B cell (primary cell): ENCODE data around the gene ERBB4. TPM values are rescaled to one million over a fixed set of nuclear protein-coding genes. Genes with fewer than 3 reads are reported as not detected.

Experiments
- ATAC-seq: fragments of 200-7000 bp; cut with Tn5 transposase; one replicate; pipeline ENCODE4 v1.10.0; 2021; ENCODE audit warnings: low read depth, mild to moderate bottlenecking, moderate number of reproducible peaks, moderate library complexity
- CTCF ChIA-PET: fragments of 350-600 bp; sonication (Branson Sonifier 250); formaldehyde crosslinking; loops from one replicate; lab custom pipeline; 2021; ENCODE audit warnings: antibody characterized with exemption, inconsistent platforms; lab: Charles Lee
- POLR2A ChIA-PET: fragments of 350-600 bp; sonication (Branson Sonifier 250); formaldehyde crosslinking; loops from one replicate; lab custom pipeline; 2021; ENCODE audit warnings: antibody characterized with exemption; lab: Charles Lee
- DNase-seq: peaks from one replicate; pipeline ENCODE4 v3.0.0; 2013
- H2AFZ ChIP-seq: 2 replicates; pipeline ENCODE4 v1.6.1; 2012; ENCODE audit warnings: mild to moderate bottlenecking, low read depth, low read length; ENCODE audit not compliant: insufficient read depth, poor library complexity, severe bottlenecking
- H3K27ac ChIP-seq, 2 donors: 1 replicate in 1 of 2; 2 replicates in 1 of 2; pipeline ENCODE4 v1.5.1; 2012 to 2013; ENCODE audit warnings: low read length in 2 of 2, mild to moderate bottlenecking in 2 of 2, moderate library complexity in 1 of 2
- H3K27me3 ChIP-seq, 4 experiments: fragments of 200-600 bp in 1 of 4; sonication (generic) in 1 of 4; replicated peaks in 1 of 4; 1 replicate in 2 of 4; 2 replicates in 2 of 4; pipeline versions ENCODE4 v1.6.1 to v1.7.0; 2013 to 2016; ENCODE audit warnings: low read length in 3 of 4, mild to moderate bottlenecking in 2 of 4, mixed read lengths in 1 of 4, moderate library complexity in 1 of 4; ENCODE audit not compliant: insufficient read depth in 4 of 4, control insufficient read depth in 3 of 4; ENCODE audit errors: control extremely low read depth in 1 of 4
- H3K36me3 ChIP-seq, 2 experiments: replicated peaks in 1 of 2; 1 replicate in 1 of 2; 2 replicates in 1 of 2; pipeline versions ENCODE4 v1.6.1 to v1.7.1; 2013; ENCODE audit warnings: low read length in 1 of 2; ENCODE audit not compliant: insufficient read depth in 2 of 2, control insufficient read depth in 1 of 2; ENCODE audit errors: control extremely low read depth in 1 of 2, extremely low read depth in 1 of 2
- H3K4me1 ChIP-seq, 2 donors: fragments of 200-600 bp in 1 of 2; sonication (generic) in 1 of 2; 1 replicate in 1 of 2; 2 replicates in 1 of 2; pipeline versions ENCODE4 v1.5.1 to v1.6.1; 2013 to 2017; ENCODE audit warnings: low read length in 2 of 2; ENCODE audit not compliant: control insufficient read depth in 2 of 2, insufficient read depth in 2 of 2
- H3K4me2 ChIP-seq: replicated peaks from 2 replicates; pipeline ENCODE3; 2012; ENCODE audit warnings: mild to moderate bottlenecking, low read depth, low read length; ENCODE audit not compliant: poor library complexity, severe bottlenecking
- H3K4me3 ChIP-seq, 5 experiments: fragments of 200-600 bp in 1 of 5; sonication (generic) in 1 of 5; 1 replicate in 3 of 5; 2 replicates in 2 of 5; pipeline versions ENCODE4 v1.5.1 to v1.7.0; 2011 to 2016; ENCODE audit warnings: low read length in 4 of 5, mild to moderate bottlenecking in 4 of 5, low read depth in 2 of 5, control low read depth in 1 of 5, moderate library complexity in 1 of 5; ENCODE audit not compliant: insufficient read depth in 1 of 5; ENCODE audit errors: control extremely low read depth in 1 of 5, extremely low read depth in 1 of 5
- H3K79me2 ChIP-seq: fragments of 200-600 bp; sonication (generic); one replicate; pipeline ENCODE4 v1.6.0; 2016; ENCODE audit warnings: low read length; ENCODE audit not compliant: control insufficient read depth, insufficient read depth
- H3K9ac ChIP-seq: fragments of 200-600 bp; sonication (generic); 2 replicates; pipeline ENCODE4 v1.6.1; 2017; ENCODE audit warnings: mild to moderate bottlenecking, low read length, moderate library complexity
- H3K9me3 ChIP-seq, 3 donors: one replicate each; pipeline versions ENCODE4 v1.6.1 to v1.7.1; 2013; ENCODE audit warnings: low read length in 2 of 3; ENCODE audit not compliant: control insufficient read depth in 2 of 3, insufficient read depth in 1 of 3; ENCODE audit errors: control extremely low read depth in 1 of 3
- H4K20me1 ChIP-seq: 2 replicates; pipeline ENCODE4 v1.6.0; 2012; ENCODE audit warnings: mild to moderate bottlenecking, low read length; ENCODE audit not compliant: insufficient read depth, control insufficient read depth, poor library complexity, severe bottlenecking
- H3K27ac Mint-ChIP-seq: one replicate; pipeline ENCODE4 v1.8.0; 2021; ENCODE audit warnings: mixed read lengths
- H3K27me3 Mint-ChIP-seq: one replicate; pipeline ENCODE4 v1.8.0; 2021; ENCODE audit warnings: mixed read lengths
- H3K4me1 Mint-ChIP-seq: one replicate; pipeline ENCODE4 v1.8.0; 2021; ENCODE audit warnings: mixed read lengths
- H3K4me3 Mint-ChIP-seq: one replicate; pipeline ENCODE4 v1.8.0; 2021; ENCODE audit warnings: mixed read lengths
- H3K9me3 Mint-ChIP-seq: one replicate; pipeline ENCODE4 v1.8.0; 2022; ENCODE audit warnings: mixed read lengths; ENCODE audit not compliant: insufficient read depth
- EZH2 ChIP-seq: IDR thresholded peaks from 2 replicates; pipeline ENCODE4 v1.6.1; 2012; ENCODE audit warnings: borderline replicate concordance, low read depth, mild to moderate bottlenecking, moderate library complexity, low read length; ENCODE audit not compliant: insufficient read depth, poor library complexity, severe bottlenecking
- intact Hi-C: fragments of 100-400 bp; cut with micrococcal nuclease; formaldehyde crosslinking; loops from one replicate; pipeline ENCODE4 v1.10.0; 2022
- polyA plus RNA-seq: library from polyadenylated mRNA; depleted of rRNA; stranded (reverse); fragments of >200 nt; gene quantifications from 2 replicates; pipeline ENCODE4 v1.2.3, GENCODE V29; 2012
- total RNA-seq, 2 donors: library from RNA; stranded (reverse); fragments of 120-200 nt in 1 of 2; gene quantifications; 1 replicate in 1 of 2; 2 replicates in 1 of 2; pipeline versions ENCODE4 v1.2.3 to v1.2.4, GENCODE V29; 2013 to 2022
- TF ChIP-seq, protein P1 (sequence below): fragments of 200-600 bp; IDR thresholded peaks from one replicate; pipeline ENCODE4 v1.8.0; 2022; ENCODE audit warnings: antibody characterized with exemption, mild to moderate bottlenecking

The ERBB4 gene
- total and polyA plus RNA-seq, 2 donors (not counting 1 experiment from before 2014, with no cell fraction given) = not detected

DNA sequence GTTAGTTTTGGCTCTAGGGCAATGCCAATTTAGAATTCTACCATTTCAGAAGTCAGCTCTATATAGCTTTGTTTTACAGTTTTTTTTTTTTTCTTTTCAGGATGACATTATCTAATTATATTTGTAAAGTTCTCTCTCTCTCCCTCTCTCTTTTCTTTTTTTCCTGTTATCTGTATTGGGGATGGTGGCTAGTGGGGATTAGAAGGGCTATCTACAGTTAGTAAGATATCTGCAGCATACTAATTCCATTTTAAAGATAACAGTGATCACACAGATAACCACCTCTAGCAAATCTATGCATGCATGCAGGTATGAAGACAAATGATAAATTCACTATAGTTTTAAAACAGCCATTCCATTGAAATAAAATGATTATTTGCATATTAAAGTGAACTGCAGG, 438.9 kb downstream of the ERBB4 start:
- intact Hi-C loops = no loop called here
- Histone ChIP-seq H3K27ac (no peak overlapping the region), H3K9me3 (no peaks in the 10 kb centered on the region), H3K4me1 (no peaks in the 10 kb centered on the region), H3K9ac (no peak overlapping the region), H4K20me1 (no peaks in the 10 kb centered on the region), H2AFZ (no peak overlapping the region), H3K4me3 (no peak overlapping the region), H3K4me2 (no peak overlapping the region), H3K27me3 (no peaks in the 10 kb centered on the region), H3K79me2 (no peaks in the 10 kb centered on the region), H3K36me3 (no peaks in the 10 kb centered on the region)
- ChIA-PET POLR2A (no interaction called here), CTCF (no interaction called here)
- Mint-ChIP-seq H3K27ac (no peak overlapping the region), H3K27me3 (no peaks in the 10 kb centered on the region), H3K4me1 (no peaks in the 10 kb centered on the region), H3K9me3 (no peaks in the 10 kb centered on the region), H3K4me3 (no peak overlapping the region)
- no peak for TF ChIP-seq EZH2
- TF ChIP-seq, protein P1, sequence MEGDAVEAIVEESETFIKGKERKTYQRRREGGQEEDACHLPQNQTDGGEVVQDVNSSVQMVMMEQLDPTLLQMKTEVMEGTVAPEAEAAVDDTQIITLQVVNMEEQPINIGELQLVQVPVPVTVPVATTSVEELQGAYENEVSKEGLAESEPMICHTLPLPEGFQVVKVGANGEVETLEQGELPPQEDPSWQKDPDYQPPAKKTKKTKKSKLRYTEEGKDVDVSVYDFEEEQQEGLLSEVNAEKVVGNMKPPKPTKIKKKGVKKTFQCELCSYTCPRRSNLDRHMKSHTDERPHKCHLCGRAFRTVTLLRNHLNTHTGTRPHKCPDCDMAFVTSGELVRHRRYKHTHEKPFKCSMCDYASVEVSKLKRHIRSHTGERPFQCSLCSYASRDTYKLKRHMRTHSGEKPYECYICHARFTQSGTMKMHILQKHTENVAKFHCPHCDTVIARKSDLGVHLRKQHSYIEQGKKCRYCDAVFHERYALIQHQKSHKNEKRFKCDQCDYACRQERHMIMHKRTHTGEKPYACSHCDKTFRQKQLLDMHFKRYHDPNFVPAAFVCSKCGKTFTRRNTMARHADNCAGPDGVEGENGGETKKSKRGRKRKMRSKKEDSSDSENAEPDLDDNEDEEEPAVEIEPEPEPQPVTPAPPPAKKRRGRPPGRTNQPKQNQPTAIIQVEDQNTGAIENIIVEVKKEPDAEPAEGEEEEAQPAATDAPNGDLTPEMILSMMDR = no peak
- ATAC-seq (no peak), DNase-seq (no peak)

DNA sequence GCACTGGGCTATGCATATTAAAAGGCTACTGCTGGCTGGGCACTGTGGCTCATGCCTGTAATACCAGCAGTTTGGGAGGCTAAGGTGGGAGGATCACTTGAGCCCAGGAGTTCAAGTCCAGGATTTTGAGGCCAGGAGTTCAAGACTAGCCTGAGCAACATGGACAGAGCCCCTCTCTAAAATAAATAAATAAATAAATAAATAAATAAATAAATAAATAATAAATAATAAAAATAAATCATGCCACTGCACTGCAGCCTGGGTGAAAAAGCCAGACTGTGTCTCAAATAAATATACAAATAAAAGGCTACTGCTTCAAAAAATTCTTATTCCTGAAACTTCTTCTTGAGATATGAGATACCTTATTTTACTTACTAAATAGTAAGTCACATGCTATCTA, 439.6 kb downstream of the ERBB4 start:
- no peak overlapping the region for H3K4me2 ChIP-seq
- Mint-ChIP-seq H3K4me1 (no peaks in the 10 kb centered on the region), H3K4me3 (no peak overlapping the region), H3K9me3 (no peaks in the 10 kb centered on the region), H3K27me3 (no peaks in the 10 kb centered on the region), H3K27ac (no peak overlapping the region)
- CTCF ChIA-PET = no interaction called here
- H3K9ac ChIP-seq = no peak overlapping the region
- no peaks in the 10 kb centered on the region for H3K9me3 ChIP-seq
- H3K27me3 ChIP-seq = no peaks in the 10 kb centered on the region
- intact Hi-C loops = no loop called here
- no peak overlapping the region for H2AFZ ChIP-seq
- no peaks in the 10 kb centered on the region for H3K36me3 ChIP-seq
- DNase-seq = no peak
- TF ChIP-seq EZH2 = no peak
- TF ChIP-seq, protein P1 = no peak
- H3K27ac ChIP-seq = no peak overlapping the region
- no peaks in the 10 kb centered on the region for H4K20me1 ChIP-seq
- H3K79me2 ChIP-seq = no peaks in the 10 kb centered on the region
- H3K4me1 ChIP-seq = no peaks in the 10 kb centered on the region
- no peak for ATAC-seq
- no peak overlapping the region for H3K4me3 ChIP-seq
- POLR2A ChIA-PET = no interaction called here
